Naive B cell (primary cell): ENCODE data around the gene LAMB3. TPM values are rescaled to one million over a fixed set of nuclear protein-coding genes. Genes with fewer than 3 reads are reported as not detected.

Experiments
- ATAC-seq, 2 donors: fragments of 150-1000 bp; cut with Tn5 transposase; 2 replicates each; pipeline ENCODE4 v1.10.0; 2021; ENCODE audit warnings: low read depth in 2 of 2, mild to moderate bottlenecking in 2 of 2, moderate library complexity in 2 of 2
- DNase-seq: peaks from one replicate; pipeline ENCODE4 v3.0.0; 2022
- H3K27ac Mint-ChIP-seq, 6 donors: one replicate each; pipeline ENCODE4 v1.8.0; 2020 to 2022; ENCODE audit warnings: mild to moderate bottlenecking in 6 of 6, mixed read lengths in 6 of 6, moderate library complexity in 5 of 6, inconsistent platforms in 2 of 6
- H3K27me3 Mint-ChIP-seq, 3 donors: one replicate each; pipeline ENCODE4 v1.8.0; 2021 to 2022; ENCODE audit warnings: mixed read lengths in 3 of 3, mild to moderate bottlenecking in 1 of 3
- H3K36me3 Mint-ChIP-seq, 2 donors: one replicate each; pipeline ENCODE4 v1.8.0; 2020 to 2022; ENCODE audit warnings: mixed read lengths in 2 of 2, inconsistent platforms in 1 of 2, mild to moderate bottlenecking in 1 of 2
- H3K4me1 Mint-ChIP-seq, 3 donors: one replicate each; pipeline ENCODE4 v1.8.0; 2020 to 2022; ENCODE audit warnings: mixed read lengths in 3 of 3, inconsistent platforms in 1 of 3, mild to moderate bottlenecking in 1 of 3, moderate library complexity in 1 of 3
- H3K4me3 Mint-ChIP-seq, 8 donors: one replicate each; pipeline ENCODE4 v1.8.0; 2020 to 2022; ENCODE audit warnings: mild to moderate bottlenecking in 8 of 8, mixed read lengths in 8 of 8, moderate library complexity in 8 of 8, inconsistent platforms in 2 of 8
- H3K9me3 Mint-ChIP-seq, 7 donors: one replicate each; pipeline ENCODE4 v1.8.0; 2020 to 2022; ENCODE audit warnings: mixed read lengths in 7 of 7, mild to moderate bottlenecking in 5 of 7, inconsistent platforms in 2 of 7, moderate library complexity in 1 of 7
- polyA plus RNA-seq, 6 donors: library from polyadenylated mRNA; unstranded; fragments of 300-500 nt; fragmentation: Illumina TruSeq; gene quantifications; one replicate each; pipeline ENCODE4 v1.2.3, GENCODE V29; 2021; ENCODE audit warnings: low read depth in 6 of 6

Gene LAMB3
- polyA plus RNA-seq, 6 donors from 2014 or later = not detected

- H3K9me3 Mint-ChIP-seq = peaks cover 0 to 5% (median 2%) of the 10 kb centered on the region in 7 donors
- peak within 1 kb of the TSS in 7 of 8 donors; percentile 10 to 80 (median 45) for H3K4me3 Mint-ChIP-seq
- ATAC-seq = no peak
- peaks cover 21 to 36% (median 34%) of the 10 kb centered on the region in 3 donors for H3K4me1 Mint-ChIP-seq
- peaks cover 64 to 81% (median 78%) of the 10 kb centered on the region in 3 donors for H3K27me3 Mint-ChIP-seq
- DNase-seq = no peak
- no peaks in the 10 kb centered on the region for H3K36me3 Mint-ChIP-seq
- H3K27ac Mint-ChIP-seq = peak within 1 kb of the TSS in 5 of 6 donors; percentile 3 to 79 (median 48)
Observed at GRCh38 chr1:209674957-209675564, 22.8 kb upstream of the LAMB3 start, which contains the start of gene G0S2. Gene G0S2, plus strand, starts transcription at chr1:209675412. Its CDS starts 273 bp downstream, at chr1:209675685.

GRCh38 chr1:209673631-209674417 is 21.6 kb upstream of the LAMB3 start:
- DNase-seq (no peak), ATAC-seq (no peak)
- Mint-ChIP-seq H3K27me3 (peaks cover 59 to 77% (median 66%) of the 10 kb centered on the region in 3 donors), H3K4me1 (peaks cover 21 to 36% (median 34%) of the 10 kb centered on the region in 3 donors), H3K4me3 (peak overlapping the region in 1 of 8 donors; percentile 36), H3K9me3 (peaks cover 0 to 5% (median 0%) of the 10 kb centered on the region in 7 donors), H3K36me3 (no peaks in the 10 kb centered on the region), H3K27ac (peak overlapping the region in 4 of 6 donors; percentile 1 to 95 (median 70))

- peaks cover 51 to 71% (median 58%) of the 10 kb centered on the region in 3 donors for H3K27me3 Mint-ChIP-seq
- peaks cover 21 to 36% (median 34%) of the 10 kb centered on the region in 3 donors for H3K4me1 Mint-ChIP-seq
- peak overlapping the region in 4 of 6 donors; percentile 49 to 95 (median 64) for H3K27ac Mint-ChIP-seq
- peaks cover 0 to 5% (median 0%) of the 10 kb centered on the region in 7 donors for H3K9me3 Mint-ChIP-seq
- no peaks in the 10 kb centered on the region for H3K36me3 Mint-ChIP-seq
- peak overlapping the region in 2 of 8 donors; percentile 2 to 10 for H3K4me3 Mint-ChIP-seq
- ATAC-seq (peak; percentile 88 to 89), DNase-seq (peak; percentile 16)
Observed at GRCh38 chr1:209672705-209673630, 20.7 kb upstream of the LAMB3 start.

GRCh38 chr1:209670441-209671082 is 18.3 kb upstream of the LAMB3 start:
- no peak for DNase-seq
- H3K27me3 Mint-ChIP-seq = peaks cover 34 to 48% (median 36%) of the 10 kb centered on the region in 3 donors
- no peaks in the 10 kb centered on the region for H3K36me3 Mint-ChIP-seq
- no peak overlapping the region for H3K4me3 Mint-ChIP-seq
- peaks cover 16 to 26% (median 23%) of the 10 kb centered on the region in 3 donors for H3K4me1 Mint-ChIP-seq
- peaks cover 0 to 5% (median 0%) of the 10 kb centered on the region in 7 donors for H3K9me3 Mint-ChIP-seq
- no peak for ATAC-seq
- peak overlapping the region in 4 of 6 donors; percentile 1 to 88 (median 34) for H3K27ac Mint-ChIP-seq

- DNase-seq (no peak), ATAC-seq (no peak)
- peaks cover 26 to 35% (median 29%) of the 10 kb centered on the region in 3 donors for H3K27me3 Mint-ChIP-seq
- peaks cover 0 to 5% (median 0%) of the 10 kb centered on the region in 7 donors for H3K9me3 Mint-ChIP-seq
- no peak overlapping the region for H3K4me3 Mint-ChIP-seq
- no peak overlapping the region for H3K27ac Mint-ChIP-seq
- no peaks in the 10 kb centered on the region for H3K36me3 Mint-ChIP-seq
- H3K4me1 Mint-ChIP-seq = peaks cover 0 to under 1% (median 0%) of the 10 kb centered on the region in 3 donors
Observed at GRCh38 chr1:209667708-209668107, 15.5 kb upstream of the LAMB3 start.

- Mint-ChIP-seq H3K27me3 (peaks cover 24 to 36% (median 28%) of the 10 kb centered on the region in 3 donors), H3K27ac (no peak overlapping the region), H3K36me3 (no peaks in the 10 kb centered on the region), H3K4me1 (no peaks in the 10 kb centered on the region), H3K4me3 (no peak overlapping the region), H3K9me3 (peaks cover 0 to 5% (median 0%) of the 10 kb centered on the region in 7 donors)
- no peak for ATAC-seq
- no peak for DNase-seq
Observed at GRCh38 chr1:209667103-209667502, 14.9 kb upstream of the LAMB3 start.

- peaks cover 4 to 13% (median 7%) of the 10 kb centered on the region in 3 donors for H3K4me1 Mint-ChIP-seq
- peaks cover 14 to 38% (median 28%) of the 10 kb centered on the region in 3 donors for H3K27me3 Mint-ChIP-seq
- H3K4me3 Mint-ChIP-seq = no peak overlapping the region
- no peak for ATAC-seq
- H3K36me3 Mint-ChIP-seq = no peaks in the 10 kb centered on the region
- no peak for DNase-seq
- peaks cover 0 to 2% (median 0%) of the 10 kb centered on the region in 7 donors for H3K9me3 Mint-ChIP-seq
- no peak overlapping the region for H3K27ac Mint-ChIP-seq
Observed at GRCh38 chr1:209662879-209663327, 10.7 kb upstream of the LAMB3 start.

GRCh38 chr1:209661071-209661470 is 8.8 kb upstream of the LAMB3 start:
- Mint-ChIP-seq H3K36me3 (no peaks in the 10 kb centered on the region), H3K4me1 (peaks cover 4 to 13% (median 7%) of the 10 kb centered on the region in 3 donors), H3K27ac (peak overlapping the region in 1 of 6 donors; percentile 33), H3K27me3 (peaks cover 28 to 53% (median 33%) of the 10 kb centered on the region in 3 donors), H3K9me3 (peaks cover 0 to 2% (median 0%) of the 10 kb centered on the region in 7 donors), H3K4me3 (no peak overlapping the region)
- DNase-seq (no peak), ATAC-seq (no peak)

GRCh38 chr1:209659909-209660308 is 7.7 kb upstream of the LAMB3 start:
- H3K4me3 Mint-ChIP-seq = no peak overlapping the region
- H3K36me3 Mint-ChIP-seq = no peaks in the 10 kb centered on the region

GRCh38 chr1:209657918-209658317 is 5.7 kb upstream of the LAMB3 start:
- peaks cover 0 to 1% (median 0%) of the 10 kb centered on the region in 7 donors for H3K9me3 Mint-ChIP-seq
- H3K4me1 Mint-ChIP-seq = peaks cover 4 to 13% (median 7%) of the 10 kb centered on the region in 3 donors
- ATAC-seq = no peak
- DNase-seq = no peak
- no peak overlapping the region for H3K27ac Mint-ChIP-seq
- no peak overlapping the region for H3K4me3 Mint-ChIP-seq
- no peaks in the 10 kb centered on the region for H3K36me3 Mint-ChIP-seq
- H3K27me3 Mint-ChIP-seq = peaks cover 18 to 52% (median 38%) of the 10 kb centered on the region in 3 donors

More at GRCh38 chr1:209659909-209660308, 7.7 kb upstream of the LAMB3 start:
- Mint-ChIP-seq H3K9me3 (peaks cover 0 to 2% (median 0%) of the 10 kb centered on the region in 7 donors), H3K4me1 (peaks cover 4 to 13% (median 7%) of the 10 kb centered on the region in 3 donors), H3K27me3 (peaks cover 26 to 56% (median 30%) of the 10 kb centered on the region in 3 donors), H3K27ac (peak overlapping the region in 2 of 6 donors; percentile 15 to 61)
- ATAC-seq (no peak), DNase-seq (no peak)

- Mint-ChIP-seq H3K4me3 (no peak overlapping the region), H3K4me1 (peaks cover 4 to 13% (median 7%) of the 10 kb centered on the region in 3 donors), H3K27ac (no peak overlapping the region), H3K36me3 (no peaks in the 10 kb centered on the region), H3K27me3 (peaks cover 18 to 48% (median 38%) of the 10 kb centered on the region in 3 donors), H3K9me3 (no peaks in the 10 kb centered on the region)
- DNase-seq (no peak), ATAC-seq (no peak)
Observed at GRCh38 chr1:209657140-209657879, 5.1 kb upstream of the LAMB3 start.
